ENCODE results near the gene CCDC68. TPM values are rescaled to one million over a fixed set of nuclear protein-coding genes. Genes with fewer than 3 reads are reported as not detected.
"Not testable (repeated sequence)": the region's sequence is repeated elsewhere in the genome, so short reads cannot be mapped to it uniquely, and the experiment has no call there.

The CCDC68 gene
- total RNA-seq, 1 donor from 2014 or later: not detected

GRCh38 chr18:54878659-54879358 is 80.5 kb downstream of the CCDC68 start:
- intact Hi-C loops (cut with micrococcal nuclease): no loop called here

- intact Hi-C loops (cut with micrococcal nuclease): no loop called here
Measured at GRCh38 chr18:54878159-54878622, 81.1 kb downstream of the CCDC68 start.

- intact Hi-C loops (cut with micrococcal nuclease): no loop called here
Measured at GRCh38 chr18:54877076-54877475, 82.2 kb downstream of the CCDC68 start.

- intact Hi-C loops (cut with micrococcal nuclease): no loop called here
Measured at GRCh38 chr18:54875063-54875462, 84.2 kb downstream of the CCDC68 start.

GRCh38 chr18:54873884-54874255 is 85.4 kb downstream of the CCDC68 start:
- intact Hi-C loops (cut with micrococcal nuclease): no loop called here

GRCh38 chr18:54872681-54873080 is 86.6 kb downstream of the CCDC68 start:
- intact Hi-C loops (cut with micrococcal nuclease): no loop called here

GRCh38 chr18:54871231-54871630 is 88.0 kb downstream of the CCDC68 start:
- intact Hi-C loops (cut with micrococcal nuclease): no loop called here

- intact Hi-C loops (cut with micrococcal nuclease): no loop called here
Measured at GRCh38 chr18:54867131-54867530, 92.1 kb downstream of the CCDC68 start.

- intact Hi-C loops (cut with micrococcal nuclease): no loop called here
Measured at GRCh38 chr18:54860941-54861340, 98.3 kb downstream of the CCDC68 start.

- intact Hi-C loops (cut with micrococcal nuclease): no loop called here
Measured at GRCh38 chr18:54859667-54860421, 99.4 kb downstream of the CCDC68 start.

GRCh38 chr18:54857499-54857898 is 101.8 kb downstream of the CCDC68 start:
- intact Hi-C loops (cut with micrococcal nuclease): no loop called here

- intact Hi-C loops (cut with micrococcal nuclease): no loop called here
Measured at GRCh38 chr18:54856105-54856646, 103.1 kb downstream of the CCDC68 start.

- intact Hi-C loops (cut with micrococcal nuclease): not testable (repeated sequence)
Measured at GRCh38 chr18:54855050-54855449, 104.2 kb downstream of the CCDC68 start.

GRCh38 chr18:54852780-54853675 is 106.2 kb downstream of the CCDC68 start:
- intact Hi-C loops (cut with micrococcal nuclease): loop anchor here (2.0 kb wide), 1 partner anchor 46 kb away; no protein-coding TSS in a partner anchor

Other genes starting within 250 kb of the CCDC68 start
- gene RAB27B, start 131.0 kb downstream of the CCDC68 start, total RNA-seq: 3.4 TPM in 2 replicates

Data from T-helper 2 cell treated with Interferon-gamma antibody and Interleukin-4, amounts not matched to agents 100 ng/mL and 5 ng/mL, for 36 hours (primary cell).